Adrenal gland (tissue), 5 donors: ENCODE results near the gene KCNS1.

ENCODE experiments used
- POLR2A ChIP-seq, 2 donors: fragments of 450-650 bp; IDR thresholded peaks; one replicate each; pipeline ENCODE4 v1.6.1; 2017; ENCODE audit warnings: antibody characterized with exemption in 2 of 2, mild to moderate bottlenecking in 2 of 2, moderate library complexity in 1 of 2
- TF ChIP-seq, protein P1 (sequence below), 6 experiments: fragments of 450-650 bp in 4 of 6; fragments of 200-600 bp in 2 of 6; sonication (generic) in 1 of 6; IDR thresholded peaks; 1 replicate in 5 of 6; 2 replicates in 1 of 6; pipeline versions ENCODE4 v1.5.1 to v1.8.0; 2016 to 2021; ENCODE audit warnings: antibody characterized with exemption in 6 of 6, mild to moderate bottlenecking in 2 of 6, moderate library complexity in 1 of 6
- donor health status: DM: no; HTN: no; CAD: no.

DNA sequence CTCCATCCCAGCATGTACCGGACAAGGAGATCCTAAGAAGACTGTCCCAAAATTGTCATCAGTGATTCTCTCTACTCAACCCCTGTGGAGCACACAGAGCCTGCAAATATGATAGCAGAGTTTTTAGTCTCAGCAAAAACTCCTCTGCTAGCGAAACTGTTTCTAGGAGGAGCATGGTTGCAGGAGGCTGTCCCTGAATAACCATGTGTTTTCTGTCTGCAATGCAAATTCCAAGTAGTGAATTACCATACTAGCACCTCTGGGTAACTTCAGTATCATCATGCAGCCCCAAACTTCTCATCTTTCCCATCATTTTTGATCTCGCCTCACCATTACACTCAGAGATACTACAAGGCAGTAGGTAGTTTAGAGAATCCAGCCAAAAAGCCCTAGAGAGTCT is 48.1 kb upstream of the KCNS1 start:
- TF ChIP-seq, protein P1, sequence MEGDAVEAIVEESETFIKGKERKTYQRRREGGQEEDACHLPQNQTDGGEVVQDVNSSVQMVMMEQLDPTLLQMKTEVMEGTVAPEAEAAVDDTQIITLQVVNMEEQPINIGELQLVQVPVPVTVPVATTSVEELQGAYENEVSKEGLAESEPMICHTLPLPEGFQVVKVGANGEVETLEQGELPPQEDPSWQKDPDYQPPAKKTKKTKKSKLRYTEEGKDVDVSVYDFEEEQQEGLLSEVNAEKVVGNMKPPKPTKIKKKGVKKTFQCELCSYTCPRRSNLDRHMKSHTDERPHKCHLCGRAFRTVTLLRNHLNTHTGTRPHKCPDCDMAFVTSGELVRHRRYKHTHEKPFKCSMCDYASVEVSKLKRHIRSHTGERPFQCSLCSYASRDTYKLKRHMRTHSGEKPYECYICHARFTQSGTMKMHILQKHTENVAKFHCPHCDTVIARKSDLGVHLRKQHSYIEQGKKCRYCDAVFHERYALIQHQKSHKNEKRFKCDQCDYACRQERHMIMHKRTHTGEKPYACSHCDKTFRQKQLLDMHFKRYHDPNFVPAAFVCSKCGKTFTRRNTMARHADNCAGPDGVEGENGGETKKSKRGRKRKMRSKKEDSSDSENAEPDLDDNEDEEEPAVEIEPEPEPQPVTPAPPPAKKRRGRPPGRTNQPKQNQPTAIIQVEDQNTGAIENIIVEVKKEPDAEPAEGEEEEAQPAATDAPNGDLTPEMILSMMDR (IDR thresholded peaks at IDR 0.05) = no peak
- TF ChIP-seq POLR2A (IDR thresholded peaks at IDR 0.05) = no peak
